Stomach (tissue), 9 donors: ENCODE data around the gene CDCA3. TPM values are rescaled to one million over a fixed set of nuclear protein-coding genes. Genes with fewer than 3 reads are reported as not detected.

Experiments used
- DNase-seq, 2 donors: peaks; one replicate each; pipeline versions ENCODE4 v3.0.0 to v3.0.0-alpha.2; 2013 to 2019
- H3K27ac ChIP-seq, 5 donors: fragments of 200-600 bp in 4 of 5; sonication (generic) in 4 of 5; one replicate each; pipeline ENCODE4 v1.5.1; 2013 to 2019; ENCODE audit warnings: mild to moderate bottlenecking in 1 of 5, moderate library complexity in 1 of 5
- H3K27me3 ChIP-seq, 3 donors: fragments of 200-600 bp; sonication (generic); one replicate each; pipeline ENCODE4 v1.5.1; 2017 to 2019; ENCODE audit warnings: mixed run types in 1 of 3
- H3K36me3 ChIP-seq, 4 donors: fragments of 200-600 bp; sonication (generic); 1 replicate in 3 of 4; 2 replicates in 1 of 4; pipeline ENCODE4 v1.5.1; 2016 to 2019
- H3K4me1 ChIP-seq, 4 donors: fragments of 200-600 bp; sonication (generic); one replicate each; pipeline ENCODE4 v1.5.1; 2016 to 2019
- H3K4me3 ChIP-seq, 4 donors: fragments of 200-600 bp; sonication (generic) in 3 of 4; one replicate each; pipeline ENCODE4 v1.5.1; 2016 to 2019; ENCODE audit warnings: mild to moderate bottlenecking in 1 of 4
- H3K9me3 ChIP-seq, 4 donors: fragments of 200-600 bp; sonication (generic); one replicate each; pipeline ENCODE4 v1.5.1; 2016 to 2019
- CTCF ChIP-seq, 7 experiments: fragments of 450-650 bp in 4 of 7; fragments of 200-600 bp in 3 of 7; sonication (generic) in 3 of 7; IDR thresholded peaks; one replicate each; pipeline ENCODE4 v1.5.1; 2016 to 2019; ENCODE audit warnings: antibody characterized with exemption in 7 of 7, control low read depth in 2 of 7, mild to moderate bottlenecking in 1 of 7
- EP300 ChIP-seq: sonication (generic); formaldehyde crosslinking; IDR thresholded peaks from one replicate; pipeline ENCODE4 v1.6.1; 2017; ENCODE audit warnings: antibody characterized with exemption
- POLR2A ChIP-seq, 4 donors: fragments of 450-650 bp; IDR thresholded peaks; one replicate each; pipeline ENCODE4 v1.6.1; 2016; ENCODE audit warnings: antibody characterized with exemption in 4 of 4, control low read depth in 2 of 4, mild to moderate bottlenecking in 1 of 4, moderate library complexity in 1 of 4
- POLR2AphosphoS5 ChIP-seq, 3 donors: sonication (generic); formaldehyde crosslinking; IDR thresholded peaks; one replicate each; pipeline ENCODE4 v1.6.1; 2016; ENCODE audit warnings: antibody characterized with exemption in 3 of 3
- WGBS, 5 donors: extraction: QIAGEN DNeasy Blood & Tissue Kit in 3 of 5; methylation state at CpG; one replicate each; pipeline versions ENCODE4 v1.1.5 to v1.1.7; 2013 to 2018; 5-methylcytosine and 5-hydroxymethylcytosine counted together
- intact Hi-C: fragments of 100-400 bp; cut with DNase I; formaldehyde crosslinking; loops from one replicate; pipeline ENCODE4 v1.15.1; 2023; ENCODE audit warnings: low total_unique reads
- polyA plus RNA-seq, 3 donors: library from polyadenylated mRNA; stranded (reverse); fragments of 200-250 nt; gene quantifications; one replicate each; pipeline ENCODE4 v1.2.3, GENCODE V29; 2013
- total RNA-seq, 5 donors: library from RNA; depleted of rRNA; stranded (reverse); fragments of >200 nt; gene quantifications; one replicate each; pipeline versions ENCODE4 v1.1.0 to v1.2.3, GENCODE V29; 2014 to 2016
- donor health status: healthy with polysubstance abuse.
- donor health status: Bipolar disorder and iron deficiency.
- donor health status: healthy.

The CDCA3 gene
- total and polyA plus RNA-seq, 8 donors, result 2.1 to 56.0 (median 11.0) TPM

DNA sequence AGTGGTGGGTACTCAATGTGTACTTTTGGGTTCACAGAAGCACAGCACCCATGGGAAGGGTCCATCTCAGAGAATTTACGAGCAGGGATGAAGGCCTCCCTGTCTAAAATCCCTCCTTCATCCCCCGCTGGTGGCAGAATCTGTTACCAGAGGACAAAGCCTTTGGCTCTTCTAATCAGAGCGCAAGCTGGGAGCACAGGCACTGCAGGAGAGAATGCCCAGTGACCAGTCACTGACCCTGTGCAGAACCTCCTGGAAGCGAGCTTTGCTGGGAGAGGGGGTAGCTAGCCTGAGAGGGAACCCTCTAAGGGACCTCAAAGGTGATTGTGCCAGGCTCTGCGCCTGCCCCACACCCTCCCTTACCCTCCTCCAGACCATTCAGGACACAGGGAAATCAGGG lies 30.9 kb downstream of the CDCA3 start:
- peaks cover 0 to 56% (median 35%) of the 10 kb centered on the region in 3 donors for H3K27me3 ChIP-seq
- H3K4me1 ChIP-seq, result peaks cover 15 to 24% (median 21%) of the 10 kb centered on the region in 4 donors
- DNase-seq, result no peak
- H3K9me3 ChIP-seq, result no peaks in the 10 kb centered on the region
- intact Hi-C loops, result loop anchor here (10.0 kb wide), 1 partner anchor 75 kb away; no protein-coding TSS in a partner anchor
- TF ChIP-seq POLR2A (IDR thresholded peaks at IDR 0.05) (no peak), CTCF (IDR thresholded peaks at IDR 0.05) (no peak), EP300 (no peak), POLR2AphosphoS5 (IDR thresholded peaks at IDR 0.05) (no peak)
- H3K36me3 ChIP-seq, result peaks cover 0 to under 1% (median 0%) of the 10 kb centered on the region in 4 donors
- 53 to 79% (median 70%) methylated on average over 5 of the region's 5 CpGs for WGBS, 5 donors
- H3K27ac ChIP-seq, result no peak overlapping the region
- H3K4me3 ChIP-seq, result no peak overlapping the region

DNA sequence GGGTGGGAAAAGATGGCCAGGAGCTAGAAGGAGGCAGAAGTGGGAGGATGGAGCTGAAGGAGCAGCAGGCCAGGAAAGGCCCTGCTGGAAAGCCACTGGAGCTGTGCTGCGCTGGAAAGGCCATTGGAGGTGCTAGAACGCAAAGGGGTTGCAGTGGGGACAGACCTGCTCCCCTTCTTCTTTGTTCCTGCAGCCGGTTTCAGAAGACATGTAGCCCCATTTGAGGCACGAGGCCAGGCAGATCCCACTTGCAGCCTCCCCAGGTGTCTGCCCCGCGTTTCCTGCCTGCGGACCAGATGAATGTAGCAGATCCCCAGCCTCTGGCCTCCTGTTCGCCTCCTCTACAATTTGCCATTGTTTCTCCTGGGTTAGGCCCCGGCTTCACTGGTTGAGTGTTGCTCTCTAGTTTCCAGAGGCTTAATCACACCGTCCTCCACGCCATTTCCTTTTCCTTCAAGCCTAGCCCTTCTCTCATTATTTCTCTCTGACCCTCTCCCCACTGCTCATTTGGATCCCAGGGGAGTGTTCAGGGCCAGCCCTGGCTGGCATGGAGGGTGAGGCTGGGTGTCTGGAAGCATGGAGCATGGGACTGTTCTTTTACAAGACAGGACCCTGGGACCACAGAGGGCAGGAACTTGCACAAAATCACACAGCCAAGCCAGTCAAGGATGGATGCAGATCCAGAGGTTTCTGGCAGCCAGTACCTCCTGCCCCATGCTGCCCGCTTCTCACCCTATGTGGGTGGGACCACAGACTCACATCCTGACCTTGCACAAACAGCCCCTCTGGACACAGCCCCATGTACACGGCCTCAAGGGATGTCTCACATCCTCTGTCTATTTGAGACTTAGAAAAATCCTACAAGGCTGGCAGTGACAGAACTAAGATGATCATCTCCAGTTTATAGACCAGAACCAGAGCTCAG lies 31.7 kb downstream of the CDCA3 start:
- DNase-seq, result no peak
- intact Hi-C loops, result loop anchor here (10.0 kb wide), 1 partner anchor 75 kb away; no protein-coding TSS in a partner anchor
- WGBS, 5 donors, result 78 to 82% (median 80%) methylated on average over 11 to 13 of the region's 13 CpGs
- no peak overlapping the region for H3K27ac ChIP-seq
- no peaks in the 10 kb centered on the region for H3K9me3 ChIP-seq
- H3K36me3 ChIP-seq, result peaks cover 0 to 4% (median 0%) of the 10 kb centered on the region in 4 donors
- TF ChIP-seq CTCF (IDR thresholded peaks at IDR 0.05), result no peak
- no peak for TF ChIP-seq EP300
- TF ChIP-seq POLR2AphosphoS5 (IDR thresholded peaks at IDR 0.05), result no peak
- TF ChIP-seq POLR2A (IDR thresholded peaks at IDR 0.05), result no peak
- peaks cover 14 to 20% (median 19%) of the 10 kb centered on the region in 4 donors for H3K4me1 ChIP-seq
- peaks cover 0 to 56% (median 27%) of the 10 kb centered on the region in 3 donors for H3K27me3 ChIP-seq
- no peak overlapping the region for H3K4me3 ChIP-seq

DNA sequence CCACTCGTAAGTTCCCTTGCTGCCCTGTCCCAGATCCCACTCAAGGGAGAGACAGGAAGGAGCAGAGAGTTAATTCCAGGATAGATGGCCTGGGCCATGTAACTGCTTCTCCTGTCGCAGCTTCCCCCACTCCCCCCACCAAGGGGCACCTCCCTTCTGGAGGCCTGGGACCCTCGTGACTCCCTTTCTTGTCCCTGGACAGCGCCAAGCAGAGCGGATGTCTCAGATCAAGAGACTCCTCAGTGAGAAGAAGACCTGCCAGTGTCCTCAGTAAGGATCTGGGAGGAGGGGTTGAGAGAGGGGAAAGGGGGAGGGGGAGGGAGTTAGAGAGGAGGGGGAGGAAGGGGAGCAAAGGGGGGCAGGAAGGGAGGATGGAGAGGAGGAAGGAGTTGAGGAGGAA lies 32.4 kb downstream of the CDCA3 start:
- H3K36me3 ChIP-seq, result peaks cover 0 to 4% (median 0%) of the 10 kb centered on the region in 4 donors
- DNase-seq, result peak in 1 of 2 donors; percentile 18
- no peak for TF ChIP-seq EP300
- 70 to 87% (median 77%) methylated on average over 4 to 5 of the region's 5 CpGs for WGBS, 5 donors
- peaks cover 14 to 20% (median 19%) of the 10 kb centered on the region in 4 donors for H3K4me1 ChIP-seq
- no peak overlapping the region for H3K27ac ChIP-seq
- H3K9me3 ChIP-seq, result no peaks in the 10 kb centered on the region
- H3K27me3 ChIP-seq, result peaks cover 0 to 50% (median 24%) of the 10 kb centered on the region in 3 donors
- intact Hi-C loops, result no loop called here
- H3K4me3 ChIP-seq, result no peak overlapping the region

GRCh38 chr12:6818222-6818621 lies 32.9 kb downstream of the CDCA3 start:
- DNase-seq, result peak in 1 of 2 donors; percentile 27
- no peaks in the 10 kb centered on the region for H3K9me3 ChIP-seq

DNA sequence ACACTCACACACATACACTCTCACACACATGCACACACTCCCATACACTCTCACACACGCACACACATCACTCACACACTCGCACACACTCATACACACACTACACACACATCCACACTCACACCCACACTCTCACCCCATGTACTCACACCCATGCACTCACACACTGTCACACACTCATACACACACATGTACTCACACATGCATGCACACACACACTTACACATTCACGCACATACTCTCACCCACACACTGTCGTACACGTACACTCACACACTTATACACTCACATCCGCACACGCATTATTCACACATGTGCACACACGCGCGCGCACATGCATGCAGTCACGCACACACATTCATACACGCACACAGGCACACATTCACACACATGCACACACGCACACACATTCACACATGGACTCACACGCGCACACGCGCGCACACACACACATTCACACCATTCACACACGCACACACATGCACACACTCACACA lies 33.4 kb downstream of the CDCA3 start:
- 81 to 92% (median 85%) methylated on average over 20 of the region's 20 CpGs for WGBS, 5 donors

More at GRCh38 chr12:6818222-6818621, 32.9 kb downstream of the CDCA3 start:
- intact Hi-C loops, result no loop called here
- no peak overlapping the region for H3K4me3 ChIP-seq
- WGBS, 5 donors, result 36 to 60% (median 48%) methylated on average over 10 of the region's 10 CpGs
- peaks cover 0 to 46% (median 19%) of the 10 kb centered on the region in 3 donors for H3K27me3 ChIP-seq
- no peak for TF ChIP-seq POLR2A (IDR thresholded peaks at IDR 0.05)
- no peak overlapping the region for H3K27ac ChIP-seq
- peaks cover 14 to 20% (median 19%) of the 10 kb centered on the region in 4 donors for H3K4me1 ChIP-seq
- H3K36me3 ChIP-seq, result peaks cover 0 to 4% (median 0%) of the 10 kb centered on the region in 4 donors

More for the DNA sequence above, 33.4 kb downstream of the CDCA3 start:
- Histone ChIP-seq H3K27me3 (peaks cover 0 to 41% (median 14%) of the 10 kb centered on the region in 3 donors), H3K4me1 (peaks cover 14 to 20% (median 18%) of the 10 kb centered on the region in 4 donors), H3K27ac (no peak overlapping the region), H3K4me3 (no peak overlapping the region), H3K9me3 (no peaks in the 10 kb centered on the region), H3K36me3 (peaks cover 0 to 4% (median 0%) of the 10 kb centered on the region in 4 donors)
- DNase-seq, result no peak
- intact Hi-C loops, result no loop called here
- TF ChIP-seq EP300 (no peak), POLR2AphosphoS5 (IDR thresholded peaks at IDR 0.05) (no peak), CTCF (IDR thresholded peaks at IDR 0.05) (no peak), POLR2A (IDR thresholded peaks at IDR 0.05) (no peak)
